ENCODE results near the gene CPB2. TPM values are rescaled to one million over a fixed set of nuclear protein-coding genes. Genes with fewer than 3 reads are reported as not detected.

The CPB2 gene
- total RNA-seq, 1 experiment from 2014 or later, result 0.15 TPM

DNA sequence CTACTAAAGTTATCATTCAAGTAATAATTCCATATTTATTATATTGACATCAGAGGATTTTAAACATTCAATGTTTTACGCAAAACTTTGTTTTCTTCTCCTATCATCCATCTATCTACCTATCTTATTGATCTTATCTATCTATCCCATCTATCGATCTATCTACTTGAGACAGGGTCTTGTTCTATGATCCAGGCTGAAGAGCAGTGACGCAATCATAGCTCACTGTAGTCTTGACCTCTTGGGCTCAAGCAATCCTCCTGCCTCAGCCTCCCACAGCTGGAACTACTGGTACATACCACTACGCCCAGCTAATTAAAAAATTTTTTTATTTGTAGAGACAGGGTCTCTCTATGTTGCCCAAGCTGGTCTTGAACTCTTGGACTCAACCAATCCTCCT lies 79.7 kb downstream of the CPB2 start (continued):
- TF ChIP-seq ZBTB33 (IDR thresholded peaks at IDR 0.05; ENCODE audit: extremely low read depth, insufficient replicate concordance, low read length), result no peak

- Histone ChIP-seq H3K79me2 (ENCODE audit: insufficient read depth, low read length) (peaks cover 34% of the 10 kb centered on the region), H3K27ac (ENCODE audit: low read depth, low read length) (no peak overlapping the region), H3K4me1 (ENCODE audit: control insufficient read depth in 1 of 2, insufficient read depth in 2 of 2, low read length in 2 of 2) (no peaks in the 10 kb centered on the region), H4K20me1 (ENCODE audit: insufficient read depth) (peaks cover 10% of the 10 kb centered on the region; the same call in 1 of the 2 replicates), H3K9me3 (ENCODE audit: control insufficient read depth in 1 of 2, insufficient read depth in 1 of 2, low read depth in 1 of 2, low read length in 2 of 2) (no peaks in the 10 kb centered on the region), H3K9ac (ENCODE audit: low read length) (no peak overlapping the region), H3K4me3 (replicated peaks in 1 of 2; ENCODE audit: low read depth in 1 of 2, low read length in 2 of 2) (no peak overlapping the region), H3K27me3 (ENCODE audit: insufficient read depth, low read length) (no peaks in the 10 kb centered on the region), H3K4me2 (ENCODE audit: low read length) (no peak overlapping the region), H3K9me2 (ENCODE audit: insufficient read depth) (no peaks in the 10 kb centered on the region), H3K36me3 (ENCODE audit: control insufficient read depth in 1 of 2, insufficient read depth in 2 of 2, low read length in 2 of 2) (peaks cover 4 to 6% of the 10 kb centered on the region in 2 experiments; a peak in 2 of 4 replicates), H2AFZ (ENCODE audit: low read depth, low read length, poor library complexity, severe bottlenecking) (no peak overlapping the region)
- CTCF ChIA-PET, result no interaction called here
- DNase-seq (ENCODE audit: low read depth, low spot score) (no peak), ATAC-seq (no peak)
- intact Hi-C loops (cut with micrococcal nuclease), result no loop called here
- TF ChIP-seq RAD21 (IDR thresholded peaks at IDR 0.05; ENCODE audit: low read depth) (no peak), ELF1 (IDR thresholded peaks at IDR 0.05; ENCODE audit: borderline replicate concordance, low read depth) (no peak), EZH2 (IDR thresholded peaks at IDR 0.05) (no peak), MAX (IDR thresholded peaks at IDR 0.05) (no peak), ATF3 (IDR thresholded peaks at IDR 0.05) (no peak), SRF (IDR thresholded peaks at IDR 0.05; ENCODE audit: low read depth) (no peak), POLR2AphosphoS5 (IDR thresholded peaks at IDR 0.05; ENCODE audit: low read depth, low read length) (no peak), CEBPB (IDR thresholded peaks at IDR 0.05; ENCODE audit: low read depth) (no peak), EGR1 (IDR thresholded peaks at IDR 0.05; ENCODE audit: low read depth) (no peak), EZH2phosphoT487 (IDR thresholded peaks at IDR 0.05; ENCODE audit: borderline replicate concordance) (no peak), FOSL1 (IDR thresholded peaks at IDR 0.05; ENCODE audit: low read depth) (no peak), ZNF274 (IDR thresholded peaks at IDR 0.05; ENCODE audit: low read depth, low read length) (no peak), SP1 (IDR thresholded peaks at IDR 0.05; ENCODE audit: low read depth) (no peak), SIN3A (IDR thresholded peaks at IDR 0.05; ENCODE audit: low read depth) (no peak), CBX3 (IDR thresholded peaks at IDR 0.05; ENCODE audit: low read depth) (no peak), ZFX (IDR thresholded peaks at IDR 0.05) (no peak), YY1 (IDR thresholded peaks at IDR 0.05; ENCODE audit: extremely low read depth, insufficient replicate concordance, low read depth, low read length) (no peak)
- BruUV-seq (replicated peaks), result no TSS peak
- RAD21 ChIA-PET (ENCODE audit: low non-redundant PET in 1 of 2, low total read pairs in 2 of 2, uncharacterized antibody in 2 of 2, unreplicated experiment in 2 of 2), result no interaction called here
- POLR2A ChIA-PET, result no interaction called here
Observed at GRCh38 chr13:46022481-46022880, 82.4 kb downstream of the CPB2 start.

Data from HCT116 (cell line).